Stimulated activated CD4-positive, alpha-beta T cell treated with anti-CD3 and anti-CD28 coated beads, TNF-alpha, amount 100 ng/mL, for 1 hour (primary cell): ENCODE data around the gene PSENEN.
"Not testable (repeated sequence)": the region's sequence is repeated elsewhere in the genome, so short reads cannot be mapped to it uniquely, and the experiment has no call there.

Experiments
- DNase-seq, 3 donors: peaks; one replicate each; pipeline ENCODE4 v3.0.0-alpha.2; 2020; ENCODE audit warnings: low read depth in 3 of 3, low spot score in 1 of 3

Gene PSENEN

DNA sequence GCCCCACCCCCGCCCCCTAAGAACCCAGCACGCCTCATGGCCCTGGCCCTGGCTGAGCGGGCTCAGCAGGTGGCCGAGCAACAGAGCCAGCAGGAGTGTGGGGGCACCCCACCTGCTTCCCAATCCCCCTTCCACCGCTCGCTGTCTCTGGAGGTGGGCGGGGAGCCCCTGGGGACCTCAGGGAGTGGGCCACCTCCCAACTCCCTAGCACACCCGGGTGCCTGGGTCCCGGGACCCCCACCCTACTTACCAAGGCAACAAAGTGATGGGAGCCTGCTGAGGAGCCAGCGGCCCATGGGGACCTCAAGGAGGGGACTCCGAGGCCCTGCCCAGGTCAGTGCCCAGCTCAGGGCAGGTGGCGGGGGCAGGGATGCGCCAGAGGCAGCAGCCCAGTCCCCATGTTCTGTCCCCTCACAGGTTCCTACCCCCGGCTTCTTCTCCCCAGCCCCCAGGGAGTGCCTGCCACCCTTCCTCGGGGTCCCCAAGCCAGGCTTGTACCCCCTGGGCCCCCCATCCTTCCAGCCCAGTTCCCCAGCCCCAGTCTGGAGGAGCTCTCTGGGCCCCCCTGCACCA lies 41.9 kb downstream of the PSENEN start:
- DNase-seq = no peak

DNA sequence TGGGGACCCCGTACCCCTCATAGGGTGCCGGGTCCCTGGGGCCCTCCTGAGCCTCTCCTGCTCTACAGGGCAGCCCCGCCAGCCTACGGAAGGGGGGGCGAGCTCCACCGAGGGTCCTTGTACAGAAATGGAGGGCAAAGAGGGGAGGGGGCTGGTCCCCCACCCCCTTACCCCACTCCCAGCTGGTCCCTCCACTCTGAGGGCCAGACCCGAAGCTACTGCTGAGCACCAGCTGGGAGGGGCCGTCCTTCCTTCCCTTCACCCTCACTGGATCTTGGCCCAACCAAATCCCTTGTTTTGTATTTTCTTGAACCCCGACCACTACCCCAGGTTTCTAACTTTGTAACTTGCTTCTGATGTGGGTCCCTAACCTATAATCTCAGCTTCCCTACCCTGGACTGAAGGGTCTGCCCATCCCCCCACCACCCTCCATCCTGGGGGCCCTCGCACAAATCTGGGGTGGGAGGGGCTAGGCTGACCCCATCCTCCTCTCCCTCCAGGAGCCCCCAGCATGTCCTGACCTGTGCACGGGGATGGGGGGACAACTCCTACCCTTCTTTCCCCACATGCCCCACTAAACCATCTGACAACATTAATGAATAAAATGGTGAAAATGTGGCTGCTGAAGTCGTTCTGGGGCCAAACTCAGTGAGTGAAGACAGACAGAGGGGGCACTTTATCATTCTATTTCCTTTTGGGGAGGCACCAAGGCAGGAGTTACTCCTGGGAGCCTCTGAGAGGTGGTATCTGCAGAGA lies 42.9 kb downstream of the PSENEN start:
- DNase-seq = no peak

DNA sequence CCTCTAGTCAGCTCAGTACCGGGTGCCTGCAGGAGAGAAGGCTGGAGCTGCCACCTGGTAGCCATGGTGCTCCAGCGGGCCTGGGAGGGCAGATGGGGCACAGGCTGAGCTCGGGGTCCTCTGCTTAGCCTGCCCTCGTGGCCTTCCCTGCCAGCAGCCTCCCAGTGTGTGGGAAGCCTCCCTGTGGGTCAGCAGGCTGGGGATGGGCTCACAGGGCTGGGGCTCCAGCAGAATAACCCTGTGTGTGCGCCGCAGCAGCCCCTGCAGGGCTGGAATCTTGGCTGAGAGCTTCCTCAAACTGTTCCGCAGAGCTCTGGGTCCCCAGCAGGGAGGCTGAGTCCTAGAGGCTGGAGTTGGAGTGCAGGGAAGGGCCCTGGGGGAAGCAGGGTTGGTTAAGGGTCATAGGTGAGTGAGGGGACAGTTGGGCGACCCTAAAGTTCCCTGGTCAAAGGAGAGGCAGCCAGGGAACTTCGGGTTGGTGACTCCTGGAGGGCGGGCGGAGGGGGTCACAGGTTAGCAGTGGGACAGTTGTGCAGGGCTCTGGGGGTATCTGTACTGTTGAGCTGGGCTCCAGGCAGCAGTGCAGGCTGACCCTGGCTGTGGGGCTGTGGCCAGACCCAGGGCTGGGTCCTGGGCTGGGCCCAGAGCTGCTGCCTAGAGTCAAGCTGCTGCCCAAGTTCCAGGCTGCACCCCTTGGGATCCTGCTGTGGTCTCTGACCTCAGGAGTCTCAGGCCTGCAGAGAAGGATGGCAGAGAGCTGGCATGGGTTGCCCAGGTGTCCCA lies 43.9 kb downstream of the PSENEN start:
- no peak for DNase-seq

DNA sequence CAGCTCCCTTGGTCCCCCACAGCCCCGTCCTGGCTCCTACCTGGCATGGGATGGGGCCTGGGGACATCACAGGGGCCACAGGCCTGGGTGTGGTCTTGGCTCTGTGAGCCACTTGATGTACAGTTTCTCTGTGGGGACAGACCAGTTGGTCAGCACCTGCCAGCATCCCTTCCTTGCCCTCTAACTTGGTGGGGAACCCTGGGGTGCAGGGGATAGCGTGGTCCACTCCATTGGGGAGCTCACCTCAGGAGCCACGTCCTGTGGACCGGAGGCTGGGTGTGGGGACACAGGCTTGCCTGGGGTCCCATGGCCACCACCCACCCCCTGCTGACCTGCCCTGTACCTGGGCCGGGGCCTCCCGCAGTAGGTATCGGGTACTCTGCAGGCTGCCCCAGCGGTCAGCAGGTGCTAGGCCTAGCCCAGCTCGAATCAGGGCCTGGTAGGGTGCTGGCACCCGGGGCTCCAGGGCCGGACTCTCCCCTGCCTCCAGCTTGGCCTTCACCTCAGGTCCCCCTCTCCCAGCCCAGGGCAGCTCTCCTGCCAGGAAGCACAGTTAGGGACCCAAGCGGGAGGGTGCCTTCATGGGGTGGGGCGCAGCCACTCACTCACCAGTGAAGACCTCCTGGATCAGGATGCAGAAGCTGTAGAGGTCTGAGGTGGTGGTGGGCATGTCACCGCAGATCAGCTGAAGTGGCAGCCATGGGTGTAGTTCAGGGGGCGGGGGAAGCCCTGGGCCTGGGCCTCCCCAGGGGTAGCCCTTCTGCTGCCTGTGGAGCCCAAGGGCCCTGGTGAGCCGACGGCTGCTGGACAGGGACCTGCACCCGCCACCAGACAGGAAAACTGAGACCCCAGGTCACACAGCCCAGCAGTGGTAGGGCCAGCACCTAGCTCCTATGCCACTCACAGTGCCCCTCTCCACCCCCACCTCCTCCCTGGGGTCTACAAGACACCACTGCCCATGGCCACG lies 44.8 kb downstream of the PSENEN start:
- no peak for DNase-seq

DNA sequence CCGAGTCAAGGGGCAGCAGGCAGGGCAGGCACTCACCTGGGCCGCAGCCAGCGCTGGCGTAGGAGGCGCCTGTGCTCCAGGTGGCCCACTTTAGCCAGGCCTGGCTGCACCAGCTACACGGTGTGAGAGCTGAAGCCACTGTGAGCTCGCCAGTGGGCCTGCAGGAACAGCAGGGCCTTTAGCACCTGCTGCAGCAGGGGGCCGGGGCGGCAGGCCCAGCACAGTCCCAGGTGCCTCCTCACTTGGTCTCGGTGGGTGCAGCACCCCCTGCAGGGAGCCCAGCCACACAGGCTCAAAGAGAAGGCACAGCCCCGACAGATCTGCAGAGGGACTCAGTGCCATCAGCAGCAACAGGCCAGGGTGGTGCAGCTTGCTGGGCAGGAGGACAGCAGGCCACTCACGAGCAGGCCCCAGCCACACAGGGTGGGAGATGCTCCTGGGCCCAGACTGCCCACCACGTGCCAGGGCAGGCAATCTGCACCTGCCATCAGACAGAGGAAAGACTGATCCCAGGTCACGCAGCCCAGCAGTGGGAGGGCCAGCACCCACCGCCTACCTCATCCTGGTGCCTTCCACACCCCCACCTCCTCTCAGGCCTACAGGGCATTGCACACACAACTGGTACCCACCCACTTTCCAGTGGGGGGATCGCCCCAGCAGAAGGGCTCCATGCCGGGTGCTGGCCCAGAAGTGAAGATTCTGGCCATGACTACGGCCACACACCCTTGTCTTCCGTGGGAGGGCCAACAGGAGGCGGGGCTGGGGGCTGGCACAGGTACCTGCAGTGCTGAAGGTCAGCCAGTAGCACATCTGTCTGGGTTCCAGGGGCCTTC lies 45.7 kb downstream of the PSENEN start:
- no peak for DNase-seq

DNA sequence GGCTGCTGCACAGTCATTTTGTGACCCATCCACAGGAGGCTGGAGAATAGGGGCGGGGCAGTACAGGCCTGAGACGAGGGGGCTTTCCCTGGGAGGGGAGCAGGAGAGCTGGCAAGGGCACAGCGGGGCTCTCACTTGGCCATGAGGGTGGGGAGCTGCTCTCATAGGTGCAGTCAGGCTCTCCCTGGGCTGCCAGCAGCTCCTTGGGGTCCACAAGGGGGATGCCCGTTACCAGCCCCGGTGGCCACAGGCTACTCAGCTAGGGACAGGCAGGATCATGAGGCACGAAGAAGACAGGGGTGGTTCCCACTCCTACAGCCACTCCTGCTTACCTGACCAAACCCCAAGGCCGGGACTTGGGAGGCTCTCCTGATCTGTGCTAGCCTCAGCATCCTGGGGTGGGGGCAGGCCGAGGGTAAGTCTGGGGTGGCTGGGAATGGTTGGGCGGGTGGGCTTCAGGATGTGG lies 46.4 kb downstream of the PSENEN start:
- no peak for DNase-seq

DNA sequence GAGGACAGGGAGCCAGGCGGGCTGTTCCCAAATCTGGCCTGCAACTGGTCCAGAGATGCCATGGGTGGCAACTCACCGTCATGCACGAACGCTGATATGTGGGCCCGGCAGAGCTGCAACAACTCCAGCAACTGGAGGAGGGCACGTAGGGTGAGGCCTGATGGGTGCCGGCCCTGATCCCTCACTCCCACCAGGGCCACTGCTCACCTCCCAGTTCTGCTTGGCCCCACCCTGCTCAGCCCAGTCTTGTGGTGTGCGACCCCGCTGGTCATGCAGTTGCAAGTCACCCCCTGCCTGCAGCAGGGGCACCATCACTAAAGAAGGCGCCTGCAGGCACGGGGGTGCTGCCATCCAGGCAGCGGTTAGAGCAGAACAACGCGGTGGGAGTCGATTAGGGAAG lies 46.9 kb downstream of the PSENEN start:
- no peak for DNase-seq

DNA sequence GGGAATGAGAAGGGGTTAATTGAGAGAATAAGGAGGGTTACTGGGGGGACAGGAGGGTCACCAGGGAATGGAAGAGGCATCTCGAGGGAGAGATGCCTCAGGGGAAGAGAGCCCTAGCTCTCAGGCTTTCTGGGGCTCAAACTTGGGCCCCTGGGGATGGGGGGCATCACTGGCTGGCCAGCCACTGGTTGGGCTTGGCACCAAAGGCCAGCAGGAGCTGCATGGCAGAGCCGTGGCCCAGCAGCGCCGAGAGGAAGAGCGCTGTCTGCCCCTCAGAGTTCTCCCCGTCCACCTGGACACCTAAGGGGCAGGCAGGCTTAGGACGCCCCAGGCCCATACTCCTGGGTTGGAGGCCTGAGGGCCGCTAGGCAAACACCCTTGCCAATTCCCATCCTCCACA lies 47.4 kb downstream of the PSENEN start:
- no peak for DNase-seq

DNA sequence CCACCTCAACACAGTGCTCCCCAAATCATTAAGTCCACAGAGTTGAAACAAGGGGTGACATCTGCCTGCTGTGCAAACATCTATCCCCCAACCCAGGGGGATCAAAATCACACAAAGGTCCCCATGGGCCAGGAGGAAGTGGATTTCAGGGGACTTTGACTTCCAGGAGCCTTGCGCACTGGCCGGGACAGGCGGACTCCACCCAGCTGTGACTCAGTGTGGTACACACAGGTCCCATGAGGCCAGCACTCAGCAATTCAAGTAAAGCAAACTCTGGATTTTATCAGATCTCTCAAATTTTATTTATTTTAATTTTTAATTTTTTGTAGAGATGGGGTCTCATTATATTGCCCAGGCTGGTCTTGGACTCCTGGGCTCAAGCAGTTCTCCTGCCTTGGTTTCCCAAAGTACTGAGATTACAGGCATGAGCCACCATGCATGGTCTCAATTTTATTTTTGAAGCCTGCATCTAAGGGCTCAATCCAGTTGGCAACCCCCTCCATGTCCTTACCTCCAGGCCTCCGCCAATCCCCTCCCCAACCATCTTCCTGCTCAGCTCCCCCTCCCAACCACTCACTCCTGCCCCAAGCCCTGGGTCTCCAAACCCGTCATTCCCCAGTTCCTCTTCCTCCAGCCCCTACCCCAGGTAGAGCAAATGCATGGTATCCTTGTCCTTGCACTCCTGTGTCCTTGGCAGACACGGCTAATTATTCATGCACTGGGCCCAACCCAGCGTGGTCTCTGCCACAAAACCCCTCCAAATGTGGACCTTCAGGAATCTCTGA lies 48.1 kb downstream of the PSENEN start:
- DNase-seq = no peak

DNA sequence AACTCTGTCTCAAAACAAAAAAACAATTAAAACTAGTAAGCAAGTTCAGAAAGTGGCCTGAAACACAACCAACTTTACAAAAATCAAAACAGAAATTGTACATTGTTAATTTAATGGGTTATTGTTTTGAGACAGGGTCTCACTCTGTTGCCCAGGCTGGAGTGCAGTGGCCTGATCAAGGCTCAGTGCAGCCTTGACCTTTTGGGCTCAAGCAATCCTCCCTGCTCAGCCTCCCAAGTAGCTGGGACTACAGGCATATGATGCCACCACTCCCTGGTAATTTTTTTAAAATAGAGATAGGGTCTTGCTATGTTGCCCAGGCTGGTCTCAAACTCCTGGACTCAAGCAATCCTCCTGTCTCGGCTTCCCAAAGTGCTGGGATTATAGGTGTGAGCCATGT lies 50.1 kb downstream of the PSENEN start:
- DNase-seq = not testable (repeated sequence)
